ENCODE data around the gene NAALADL2.
"Not testable (repeated sequence)": the region's sequence is repeated elsewhere in the genome, so short reads cannot be mapped to it uniquely, and the experiment has no call there.

The NAALADL2 gene

GRCh38 chr3:175728566-175728965 lies 869.4 kb downstream of the NAALADL2 start:
- no peak for DNase-seq

- no peak for DNase-seq
Measured at GRCh38 chr3:175729466-175729865, 870.3 kb downstream of the NAALADL2 start.

- no peak for DNase-seq
Measured at GRCh38 chr3:175731543-175731942, 872.4 kb downstream of the NAALADL2 start.

- DNase-seq: no peak
Measured at GRCh38 chr3:175732017-175732416, 872.9 kb downstream of the NAALADL2 start.

- no peak for DNase-seq
Measured at GRCh38 chr3:175735866-175736265, 876.7 kb downstream of the NAALADL2 start.

GRCh38 chr3:175737646-175738572 lies 878.8 kb downstream of the NAALADL2 start:
- DNase-seq: no peak

GRCh38 chr3:175741951-175742350 lies 882.8 kb downstream of the NAALADL2 start:
- no peak for DNase-seq

GRCh38 chr3:175743733-175744400 lies 884.7 kb downstream of the NAALADL2 start:
- DNase-seq: no peak

- no peak for DNase-seq
Measured at GRCh38 chr3:175746308-175746707, 887.2 kb downstream of the NAALADL2 start.

GRCh38 chr3:175748087-175748730 lies 889.1 kb downstream of the NAALADL2 start:
- no peak for DNase-seq

- DNase-seq: no peak
Measured at GRCh38 chr3:175749981-175750380, 890.8 kb downstream of the NAALADL2 start.

- no peak for DNase-seq
Measured at GRCh38 chr3:175751089-175751488, 892.0 kb downstream of the NAALADL2 start.

GRCh38 chr3:175763948-175764347 lies 904.8 kb downstream of the NAALADL2 start:
- DNase-seq: no peak

- no peak for DNase-seq
Measured at GRCh38 chr3:175764722-175765121, 905.6 kb downstream of the NAALADL2 start.

- DNase-seq: no peak
Measured at GRCh38 chr3:175770426-175770825, 911.3 kb downstream of the NAALADL2 start.

- DNase-seq: no peak
Measured at GRCh38 chr3:175777495-175777894, 918.4 kb downstream of the NAALADL2 start.

GRCh38 chr3:175777965-175778364 lies 918.8 kb downstream of the NAALADL2 start:
- no peak for DNase-seq

GRCh38 chr3:175778994-175779393 lies 919.9 kb downstream of the NAALADL2 start:
- no peak for DNase-seq

GRCh38 chr3:175787109-175787508 lies 928.0 kb downstream of the NAALADL2 start:
- DNase-seq: not testable (repeated sequence)

GRCh38 chr3:175792245-175792644 lies 933.1 kb downstream of the NAALADL2 start:
- DNase-seq: no peak

- DNase-seq: no peak
Measured at GRCh38 chr3:175798326-175798725, 939.2 kb downstream of the NAALADL2 start.

GRCh38 chr3:175805825-175806224 lies 946.7 kb downstream of the NAALADL2 start:
- no peak for DNase-seq

- no peak for DNase-seq
Measured at GRCh38 chr3:175807175-175807574, 948.0 kb downstream of the NAALADL2 start.

All from SIG-M5 (cell line).